GM12873 (cell line): Measurements from ENCODE around the gene SPTBN2.

Experiments
- CTCF ChIP-seq: IDR thresholded peaks from 2 replicates; pipeline ENCODE4 v1.5.1; 2012; ENCODE audit warnings: low read depth, mild to moderate bottlenecking, moderate library complexity, low read length, control low read depth; ENCODE audit not compliant: insufficient read depth; ENCODE audit errors: missing control alignments

SPTBN2 gene

DNA sequence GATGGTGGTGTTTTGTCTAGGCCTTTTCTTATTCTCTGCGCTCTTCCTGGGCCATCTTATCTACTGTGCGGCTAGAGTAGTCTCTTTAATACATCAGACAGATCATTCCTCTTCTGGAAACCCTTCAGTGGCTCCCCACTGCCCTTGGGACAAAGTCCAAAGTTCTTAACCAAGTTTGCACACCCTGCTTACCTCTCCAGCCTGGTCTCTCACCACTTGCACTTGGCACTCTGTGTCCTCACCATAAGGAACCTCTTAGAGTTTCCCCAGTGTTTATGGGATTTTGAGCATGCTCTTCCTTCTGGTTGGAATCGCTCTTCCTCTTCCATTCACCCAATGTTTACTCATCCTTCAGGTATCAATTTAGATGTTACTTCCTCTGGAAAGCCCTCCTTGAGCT, 5.2 kb upstream of the SPTBN2 start:
- TF ChIP-seq CTCF: no peak

DNA sequence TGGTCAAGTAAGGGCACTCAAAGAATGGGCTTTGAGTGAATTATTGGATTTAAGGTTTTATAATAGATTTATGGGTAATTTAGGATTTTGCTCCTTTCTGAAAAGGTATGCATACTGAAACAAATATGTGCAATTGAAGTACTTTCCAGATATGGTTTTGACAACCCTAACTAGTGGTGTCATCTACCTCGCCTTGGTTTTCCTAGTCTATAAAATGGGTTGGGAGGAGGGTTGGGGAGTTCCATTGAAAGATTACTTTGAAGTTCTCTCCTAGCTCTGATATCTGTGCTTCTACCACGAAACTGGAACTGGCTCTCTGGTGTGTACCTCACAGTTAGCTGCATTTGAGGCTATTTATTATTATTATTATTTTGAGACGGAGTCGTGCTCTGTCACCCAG, 431 bp upstream of the SPTBN2 start:
- TF ChIP-seq CTCF: no peak

DNA sequence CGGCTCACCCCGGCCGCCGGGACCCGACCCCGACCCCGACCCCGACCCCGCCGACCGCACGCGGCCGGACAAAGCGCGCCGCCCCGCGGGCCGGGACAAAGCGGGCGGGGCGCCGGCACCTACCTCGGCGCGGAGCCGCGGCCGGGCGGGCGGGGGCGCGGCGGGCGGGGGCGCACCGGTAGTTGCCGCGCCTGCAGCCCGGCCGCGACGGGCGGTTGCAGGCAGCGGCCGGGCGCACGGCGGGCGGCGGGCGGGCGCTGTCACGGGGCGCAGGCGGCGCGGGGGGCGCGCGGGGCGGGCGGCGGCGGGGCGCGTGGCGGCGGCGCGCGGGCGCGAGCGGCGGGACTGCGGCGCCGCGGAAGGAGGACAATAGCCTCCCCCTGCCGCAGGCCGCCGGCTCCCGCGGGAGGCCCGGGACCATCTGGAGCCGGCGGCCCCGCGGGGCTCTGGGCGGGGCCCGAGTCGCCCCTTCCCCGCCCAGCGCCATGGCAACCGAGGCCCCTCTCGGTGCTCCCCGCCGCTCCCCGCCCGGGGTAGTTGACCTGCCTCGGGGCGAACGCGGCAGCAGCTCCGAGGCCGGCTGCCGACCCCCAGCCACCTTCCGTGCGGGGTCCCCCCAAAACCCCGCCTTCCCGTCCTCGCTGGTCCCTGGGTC, 851 bp downstream of the SPTBN2 start:
- TF ChIP-seq CTCF: no peak

DNA sequence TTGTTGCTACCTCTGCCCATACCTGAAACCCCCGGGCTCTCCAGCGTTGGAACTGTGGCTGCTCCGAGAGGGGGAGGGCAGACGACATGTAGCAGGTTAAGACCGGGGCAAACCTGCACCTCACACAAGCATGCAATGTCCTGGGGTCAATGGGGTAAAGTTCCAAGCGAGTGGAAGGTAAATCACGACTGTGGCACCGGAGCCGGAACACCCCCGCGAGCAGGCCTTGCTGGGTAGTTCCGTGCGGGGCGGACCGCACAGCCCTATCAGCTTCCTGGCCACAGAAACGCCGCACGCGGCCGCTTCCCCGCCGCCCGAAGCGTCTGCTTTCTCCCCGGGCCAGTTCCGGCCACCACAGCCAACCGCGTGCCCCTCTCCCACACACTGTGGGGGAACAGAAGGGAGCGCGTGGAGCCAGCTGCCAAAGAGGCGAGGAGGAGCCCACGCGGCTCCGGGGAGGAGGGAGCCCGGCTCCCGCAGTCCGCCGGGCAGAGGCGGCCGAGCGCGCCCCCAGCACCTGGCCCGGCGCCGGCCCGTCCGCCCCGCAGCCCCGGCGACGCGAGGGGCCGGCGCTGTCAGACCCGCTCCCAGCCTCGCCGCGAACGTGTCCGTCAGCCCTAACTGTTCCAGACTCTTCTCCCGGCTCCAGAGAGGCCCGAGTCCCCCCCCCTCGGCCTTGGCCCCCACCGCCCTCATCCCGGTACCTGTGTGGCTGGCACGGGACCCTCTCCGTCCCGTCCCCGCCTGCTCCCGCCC, 1.6 kb downstream of the SPTBN2 start:
- no peak for TF ChIP-seq CTCF

DNA sequence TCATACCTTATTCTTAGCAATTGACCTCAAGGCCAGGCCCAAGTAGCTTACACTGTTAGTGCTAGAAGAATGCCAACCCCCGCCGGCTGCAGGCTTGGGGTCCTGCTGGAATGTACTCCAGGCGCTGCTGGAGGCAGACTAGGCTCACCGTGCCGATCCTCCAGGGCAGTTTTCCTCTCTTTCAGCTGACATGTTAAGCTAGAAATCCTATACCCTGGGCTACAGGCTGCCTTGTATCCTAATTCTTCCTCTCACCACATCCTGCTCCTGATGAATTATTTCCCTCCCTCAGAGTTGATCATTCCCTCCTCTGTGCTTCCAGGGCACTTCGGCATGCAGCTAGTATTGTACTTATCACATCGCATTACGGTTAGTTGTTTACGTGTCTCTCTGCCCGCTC, 3.4 kb downstream of the SPTBN2 start:
- TF ChIP-seq CTCF: no peak

GRCh38 chr11:66725114-66725513, 3.9 kb downstream of the SPTBN2 start:
- no peak for TF ChIP-seq CTCF

DNA sequence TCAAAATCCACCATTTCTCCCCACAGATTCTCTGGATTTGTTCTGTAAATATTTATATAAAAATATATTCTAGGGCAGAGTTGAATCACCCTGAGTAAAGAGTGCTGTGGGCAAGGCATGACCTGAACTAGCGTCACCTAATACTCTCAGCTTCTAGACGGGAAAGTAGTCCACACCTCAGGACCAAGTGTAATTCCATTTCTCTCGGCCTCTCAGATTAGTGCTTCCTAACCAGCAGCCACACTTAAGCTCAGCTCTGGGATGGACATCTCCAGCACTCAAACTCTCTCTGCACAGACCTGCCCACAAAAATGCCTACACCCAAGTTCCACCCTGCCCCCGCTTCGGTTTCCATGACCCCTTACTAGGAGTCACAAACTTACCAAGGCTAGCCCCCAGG, 5.3 kb downstream of the SPTBN2 start:
- no peak for TF ChIP-seq CTCF
